ENCODE results near the gene PIP4K2C. TPM values are rescaled to one million over a fixed set of nuclear protein-coding genes. Genes with fewer than 3 reads are reported as not detected.
"Not testable (repeated sequence)": the region's sequence is repeated elsewhere in the genome, so short reads cannot be mapped to it uniquely, and the experiment has no call there.

The PIP4K2C gene
- total RNA-seq, 1 donor from 2014 or later: 11.9 TPM

DNA sequence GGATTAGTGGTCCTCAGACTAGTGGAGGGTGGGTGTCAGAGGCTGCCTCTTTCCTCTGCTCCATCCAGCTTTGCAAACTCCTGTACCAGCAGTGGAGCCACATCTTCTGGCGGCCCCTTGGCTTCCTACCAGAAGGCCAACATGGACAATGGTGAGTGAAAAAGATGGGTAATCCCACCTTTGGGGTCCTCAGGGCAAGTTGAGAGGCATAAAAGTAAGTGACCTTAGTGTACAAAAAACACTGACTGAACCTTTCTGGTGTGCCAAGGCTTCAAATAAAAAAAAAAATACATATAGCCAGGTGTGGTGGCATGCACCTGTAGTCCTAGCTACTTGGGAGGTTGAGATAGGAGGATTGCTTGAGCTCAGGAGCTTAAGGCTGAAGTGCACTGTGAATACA, 9.2 kb upstream of the PIP4K2C start:
- DNase-seq: no peak
- ATAC-seq: no peak
- intact Hi-C loops (cut with micrococcal nuclease): loop anchor here (5.0 kb wide), 1 partner anchor 40 kb away; no protein-coding TSS in a partner anchor

DNA sequence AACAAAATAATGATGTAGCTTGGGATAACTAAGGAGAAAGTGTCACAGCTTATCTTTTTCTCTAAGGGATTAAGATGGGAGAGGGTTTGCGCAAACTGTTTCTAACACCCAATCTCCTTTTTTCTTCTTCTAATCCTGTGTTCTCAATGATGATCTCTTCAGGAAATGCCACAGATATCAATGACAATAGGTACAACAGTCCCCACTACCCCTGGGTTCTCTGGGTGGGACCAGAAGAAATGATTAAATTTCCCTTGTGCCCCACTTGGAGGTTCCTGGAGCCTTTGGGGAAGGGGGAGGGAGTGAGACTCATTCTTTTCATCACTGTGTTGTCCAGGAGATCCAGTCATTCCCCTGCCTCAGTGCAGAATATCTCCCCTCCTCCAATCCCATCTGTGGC, 8.6 kb upstream of the PIP4K2C start:
- intact Hi-C loops (cut with micrococcal nuclease): loop anchor here (5.0 kb wide), 1 partner anchor 40 kb away; no protein-coding TSS in a partner anchor

GRCh38 chr12:57583008-57583831, 7.8 kb upstream of the PIP4K2C start:
- intact Hi-C loops (cut with micrococcal nuclease): loop anchor here (5.0 kb wide), 1 partner anchor 39 kb away; no protein-coding TSS in a partner anchor
- DNase-seq: no peak
- ATAC-seq: peak; percentile 97

More for the DNA sequence above, 8.6 kb upstream of the PIP4K2C start:
- ATAC-seq (no peak), DNase-seq (no peak)

DNA sequence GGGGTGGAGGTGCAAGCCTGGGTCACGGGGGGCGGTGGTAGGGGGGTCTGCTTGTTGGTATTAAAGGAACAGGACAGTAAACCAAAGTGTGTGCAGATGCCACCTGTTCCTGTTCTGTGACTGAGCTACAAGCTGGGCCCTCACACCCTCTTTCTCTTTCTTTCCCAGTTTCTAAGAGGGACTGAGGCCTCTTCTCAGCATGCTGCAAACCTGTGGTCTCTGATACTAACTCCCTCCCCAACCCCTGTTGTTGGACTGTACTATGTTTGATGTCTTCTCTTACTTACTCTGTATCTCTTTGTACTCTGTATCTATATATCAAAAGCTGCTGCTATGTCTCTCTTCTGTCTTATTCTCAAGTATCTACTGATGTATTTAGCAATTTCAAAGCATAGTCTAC, 6.9 kb upstream of the PIP4K2C start:
- DNase-seq: no peak
- no peak for ATAC-seq
- intact Hi-C loops (cut with micrococcal nuclease): loop anchor here (5.0 kb wide), 1 partner anchor 38 kb away; no protein-coding TSS in a partner anchor

GRCh38 chr12:57584690-57585089, 6.3 kb upstream of the PIP4K2C start:
- DNase-seq (no peak), ATAC-seq (no peak)
- intact Hi-C loops (cut with micrococcal nuclease): loop anchor here (5.0 kb wide), 1 partner anchor 38 kb away; no protein-coding TSS in a partner anchor

DNA sequence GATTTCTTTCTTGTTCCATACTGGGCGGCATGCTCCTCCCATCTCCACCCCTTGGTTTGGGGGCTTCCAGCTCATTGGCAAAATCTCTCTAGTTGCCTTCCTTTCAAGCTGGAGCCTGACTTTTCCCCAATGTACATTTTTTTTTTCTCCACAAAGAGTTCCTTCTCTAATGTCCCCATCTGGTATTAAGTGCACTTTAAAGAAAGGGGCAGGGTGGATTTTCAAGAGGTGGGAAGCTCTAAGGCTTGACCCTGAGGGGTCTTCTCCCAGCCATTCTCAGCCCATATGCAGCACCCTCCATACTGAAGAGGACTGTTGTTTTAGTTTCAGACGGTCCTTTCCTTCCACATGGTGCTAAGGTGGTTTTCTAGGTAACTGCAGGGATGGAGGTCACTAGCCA, 5.8 kb upstream of the PIP4K2C start:
- ATAC-seq (no peak), DNase-seq (no peak)
- intact Hi-C loops (cut with micrococcal nuclease): no loop called here

- intact Hi-C loops (cut with micrococcal nuclease): no loop called here
- ATAC-seq (no peak), DNase-seq (no peak)
These were observed 4.9 kb upstream of the PIP4K2C start for GRCh38 chr12:57586128-57586527.

DNA sequence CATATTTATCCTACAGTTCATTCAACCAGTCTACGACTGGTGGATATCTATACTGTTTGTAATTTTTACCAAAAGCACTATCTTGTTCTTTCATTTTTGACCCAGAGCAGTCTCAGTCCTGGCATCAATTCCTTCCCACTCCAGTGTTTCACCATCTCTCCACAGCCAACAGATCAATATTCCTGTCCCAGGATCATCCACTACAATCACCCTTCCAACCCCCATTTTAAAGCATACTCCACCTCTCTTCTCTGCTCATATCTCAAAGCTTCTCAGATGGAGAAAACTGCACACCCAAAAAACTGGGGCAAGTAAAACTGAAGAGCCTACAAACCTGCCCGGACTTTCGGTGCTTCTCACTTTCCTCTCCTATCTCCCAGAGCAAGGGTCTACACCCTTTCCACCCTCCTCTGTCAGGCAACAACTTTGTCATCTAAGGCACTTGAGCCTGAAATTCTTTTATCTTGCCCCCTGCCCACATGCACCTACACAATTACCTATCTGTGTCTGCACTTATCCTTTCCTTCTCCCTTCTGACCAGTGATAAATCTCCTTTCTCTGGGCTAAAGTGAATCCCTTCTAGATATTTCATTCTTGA, 4.1 kb upstream of the PIP4K2C start:
- DNase-seq: no peak
- ATAC-seq: no peak
- intact Hi-C loops (cut with micrococcal nuclease): no loop called here

GRCh38 chr12:57588951-57589610, 1.9 kb upstream of the PIP4K2C start:
- DNase-seq; ATAC-seq; intact Hi-C loops (cut with micrococcal nuclease): not testable (repeated sequence)

- intact Hi-C loops (cut with micrococcal nuclease): no loop called here
- ATAC-seq: no peak
- DNase-seq: no peak
These were observed 521 bp upstream of the PIP4K2C start for GRCh38 chr12:57590479-57590863.

GRCh38 chr12:57591782-57592325, 862 bp downstream of the PIP4K2C start:
- no peak for DNase-seq
- intact Hi-C loops (cut with micrococcal nuclease): no loop called here
- no peak for ATAC-seq

DNA sequence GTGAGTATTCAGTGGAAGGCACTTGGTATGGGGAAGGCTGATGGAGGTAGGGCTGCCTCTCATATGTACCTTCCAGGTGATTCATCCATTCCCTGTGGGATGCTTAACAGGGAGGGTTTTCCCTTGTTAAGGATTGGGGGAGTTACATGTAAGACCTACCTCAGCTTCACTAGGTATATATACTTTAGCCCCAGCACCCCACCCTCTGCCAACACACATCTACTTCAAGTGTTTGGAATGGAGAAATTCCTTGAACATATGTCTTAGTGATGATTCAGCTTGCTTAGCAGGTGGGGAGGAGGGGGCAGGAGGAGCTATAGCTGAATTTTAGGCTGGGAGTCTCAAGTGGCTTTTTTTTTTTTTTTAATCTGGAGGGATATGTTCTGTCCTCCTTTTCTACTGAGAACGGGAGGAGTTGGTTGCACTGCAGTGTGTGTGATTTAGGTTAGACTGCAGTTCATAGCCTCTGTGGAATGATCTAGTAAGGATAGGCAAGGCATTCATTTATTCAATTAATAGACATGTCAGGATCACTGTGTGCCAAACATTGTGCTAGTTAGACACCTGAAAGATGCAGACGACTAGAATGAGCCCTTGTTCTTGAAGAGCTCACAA, 1.7 kb downstream of the PIP4K2C start:
- intact Hi-C loops (cut with micrococcal nuclease): no loop called here
- DNase-seq (no peak), ATAC-seq (no peak)

- ATAC-seq (no peak), DNase-seq (no peak)
- intact Hi-C loops (cut with micrococcal nuclease): no loop called here
These were observed 2.2 kb downstream of the PIP4K2C start for GRCh38 chr12:57593187-57593586.

DNA sequence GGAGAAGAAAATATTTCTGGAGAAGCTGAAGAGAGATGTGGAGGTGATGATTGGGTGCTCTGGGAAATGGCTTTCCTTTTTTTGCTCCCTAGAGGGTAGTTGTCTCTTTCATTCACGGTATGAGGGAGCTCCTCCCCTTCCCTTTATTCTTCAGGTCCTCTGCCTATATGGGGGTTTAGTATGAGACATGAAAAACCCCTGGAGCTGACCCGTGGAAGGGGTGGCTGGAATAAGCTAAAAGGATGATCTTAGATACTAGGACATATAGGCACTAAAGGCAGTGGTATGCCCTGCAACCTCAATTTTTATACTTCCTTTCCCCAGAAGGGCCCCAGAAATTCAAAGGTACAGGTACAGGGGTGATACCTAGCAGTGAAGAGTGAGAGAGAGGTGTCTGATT, 9.4 kb downstream of the PIP4K2C start:
- ATAC-seq: no peak
- intact Hi-C loops (cut with micrococcal nuclease): no loop called here
- DNase-seq: no peak

DNA sequence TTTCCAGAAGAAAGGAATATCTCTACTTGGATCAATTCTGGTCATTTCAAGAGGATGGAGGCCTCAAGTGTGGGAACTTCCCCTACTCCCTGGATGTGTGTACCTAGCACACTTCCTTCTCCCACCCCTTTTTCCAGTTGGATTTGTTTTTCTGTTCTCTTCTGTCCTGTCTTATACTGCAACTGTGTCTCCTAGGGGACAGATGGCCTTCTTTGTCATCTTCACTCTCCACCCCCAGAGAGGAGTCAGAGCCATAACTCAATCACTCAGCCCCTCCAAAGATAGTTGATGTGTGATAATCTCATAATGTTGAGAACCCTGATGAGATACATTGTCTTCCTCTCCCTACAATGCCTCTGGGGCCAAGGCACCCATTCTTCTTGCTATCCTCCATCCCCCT, 11.6 kb downstream of the PIP4K2C start:
- ATAC-seq (no peak), DNase-seq (no peak)
- intact Hi-C loops (cut with micrococcal nuclease): no loop called here

DNA sequence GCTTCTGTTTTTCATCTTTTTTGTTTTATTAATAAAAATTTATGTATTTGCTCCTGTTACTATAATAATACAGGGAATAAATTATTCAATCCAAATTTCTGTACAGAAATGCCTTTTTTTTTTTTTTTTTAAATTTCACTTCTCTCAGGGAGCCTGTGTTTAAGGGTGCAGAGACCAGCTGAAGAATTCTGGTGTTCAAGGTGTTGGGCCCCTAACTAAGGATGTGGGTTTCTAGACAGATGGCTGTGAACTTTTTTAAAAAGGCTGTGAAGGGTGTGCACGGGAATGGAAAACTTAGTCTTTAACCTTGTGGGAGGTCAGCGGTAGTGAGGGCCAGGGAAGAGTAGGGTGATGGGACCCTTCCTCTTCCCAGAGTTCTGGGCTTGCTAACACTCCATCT, 12.3 kb downstream of the PIP4K2C start:
- intact Hi-C loops (cut with micrococcal nuclease): no loop called here
- ATAC-seq: no peak
- no peak for DNase-seq

- no peak for DNase-seq
- intact Hi-C loops (cut with micrococcal nuclease): no loop called here
- ATAC-seq: peak; percentile 77
These were observed 12.9 kb downstream of the PIP4K2C start for GRCh38 chr12:57603815-57604453.

DNA sequence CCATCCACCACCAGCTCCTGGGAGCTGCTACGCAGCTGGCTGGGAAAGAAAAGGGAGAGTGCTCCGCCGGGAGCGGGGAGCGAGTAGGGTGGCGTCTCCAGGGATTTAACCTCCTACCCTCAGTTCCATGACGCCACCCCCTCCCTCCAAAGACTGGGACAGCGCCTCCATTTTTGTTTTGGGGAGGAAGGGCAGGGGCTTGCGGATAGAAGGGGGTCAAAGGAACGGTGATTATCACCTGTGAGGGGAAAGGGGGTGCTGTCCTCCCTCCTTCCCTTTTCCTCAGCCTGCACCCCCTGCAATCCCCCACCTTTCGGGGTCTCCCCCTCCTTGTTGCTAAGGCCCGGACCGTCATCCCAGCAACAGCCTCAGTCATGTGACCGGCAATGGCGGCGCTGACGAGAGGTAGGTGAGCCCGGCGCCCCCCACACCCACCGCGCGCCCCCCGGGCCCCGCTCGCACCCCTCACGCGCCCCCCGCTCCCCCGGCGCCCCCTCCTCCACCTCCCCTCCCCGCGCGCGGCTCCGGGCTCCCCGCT, 13.5 kb downstream of the PIP4K2C start, which contains the start of gene DTX3:
Gene DTX3, plus strand, starts transcription at position 371 of the 538 bp plus-strand sequence. CDS start 1,694 bp downstream, outside the sequence.
- intact Hi-C loops (cut with micrococcal nuclease): no loop called here
- ATAC-seq (peak; percentile 58), DNase-seq (peak; percentile 63)

All from left ventricle myocardium superior (tissue), 1 donor.